Measurements from ENCODE around the gene TNKS2. TPM values are rescaled to one million over a fixed set of nuclear protein-coding genes. Genes with fewer than 3 reads are reported as not detected.

Gene TNKS2
- total and polyA plus RNA-seq, 2 of the 13 experiments (the other 11 are each of a cell fraction or from before 2014, with no cell fraction given), result 15.2 to 19.4 TPM

GRCh38 chr10:91887272-91888076 is 89.2 kb downstream of the TNKS2 start (continued):
- TF ChIP-seq ZNF564 (CRISPR knock-in tag; IDR thresholded peaks at IDR 0.05), result no peak
- no peak for TF ChIP-seq ZBTB49 (CRISPR knock-in tag; IDR thresholded peaks at IDR 0.05; ENCODE audit: borderline replicate concordance)
- TF ChIP-seq ZNF230 (CRISPR knock-in tag; IDR thresholded peaks at IDR 0.05), result peak; percentile 73; the same call in 1 of the 2 replicates
- peak; percentile 71 for TF ChIP-seq ARID5B (CRISPR knock-in tag; IDR thresholded peaks at IDR 0.05)
- TF ChIP-seq ZFP91 (CRISPR knock-in tag; IDR thresholded peaks at IDR 0.05; ENCODE audit: borderline replicate concordance), result peak; percentile 80; the same call in 1 of the 2 replicates
- 0 out of 2 replicates have a peak, but pooled peaks have one; percentile 27 for TF ChIP-seq NFKBIZ (CRISPR knock-in tag; IDR thresholded peaks at IDR 0.05)
- TF ChIP-seq TFDP1 (CRISPR knock-in tag; IDR thresholded peaks at IDR 0.05; ENCODE audit: borderline replicate concordance), result 0 out of 2 replicates have a peak, but pooled peaks have one; percentile 38
- TF ChIP-seq SOX6 (IDR thresholded peaks at IDR 0.05), result no peak
- TF ChIP-seq SOX6 (CRISPR knock-in tag; IDR thresholded peaks at IDR 0.05), result peak; percentile 79
- TF ChIP-seq ZGPAT (CRISPR knock-in tag; IDR thresholded peaks at IDR 0.05), result peak; percentile 65; the same call in 1 of the 2 replicates
- TF ChIP-seq SRSF1 (optimal IDR thresholded peaks at IDR 0.05; ENCODE audit: low read depth, low read length), result no peak
- TF ChIP-seq FOXC1 (CRISPR knock-in tag; IDR thresholded peaks at IDR 0.05; ENCODE audit: borderline replicate concordance), result peak; percentile 86; the same call in 1 of the 2 replicates
- peak; percentile 60; the same call in 1 of the 2 replicates for TF ChIP-seq PAXIP1 (CRISPR knock-in tag; conservative IDR thresholded peaks at IDR 0.05)
